ENCODE results near the gene LRIG2.

LRIG2 gene

GRCh38 chr1:113170519-113170918, 97.5 kb downstream of the LRIG2 start:
- DNase-seq = no peak

- DNase-seq = no peak
Observed at GRCh38 chr1:113178106-113178505, 105.1 kb downstream of the LRIG2 start.

GRCh38 chr1:113178522-113178921, 105.5 kb downstream of the LRIG2 start:
- no peak for DNase-seq
